ENCODE measurements around the gene AFDN.
A peak's percentile ranks its signal among the peaks of the same experiment; 100 is the strongest.
"Not testable (repeated sequence)": the region's sequence is repeated elsewhere in the genome, so short reads cannot be mapped to it uniquely, and the experiment has no call there.

Gene AFDN

GRCh38 chr6:167956491-167956890 is 129.8 kb downstream of the AFDN start:
- DNase-seq (ENCODE audit: low read depth): no peak

- peak; percentile 33 for DNase-seq (ENCODE audit: low read depth)
Measured at GRCh38 chr6:167956983-167957492, 130.3 kb downstream of the AFDN start.

DNA sequence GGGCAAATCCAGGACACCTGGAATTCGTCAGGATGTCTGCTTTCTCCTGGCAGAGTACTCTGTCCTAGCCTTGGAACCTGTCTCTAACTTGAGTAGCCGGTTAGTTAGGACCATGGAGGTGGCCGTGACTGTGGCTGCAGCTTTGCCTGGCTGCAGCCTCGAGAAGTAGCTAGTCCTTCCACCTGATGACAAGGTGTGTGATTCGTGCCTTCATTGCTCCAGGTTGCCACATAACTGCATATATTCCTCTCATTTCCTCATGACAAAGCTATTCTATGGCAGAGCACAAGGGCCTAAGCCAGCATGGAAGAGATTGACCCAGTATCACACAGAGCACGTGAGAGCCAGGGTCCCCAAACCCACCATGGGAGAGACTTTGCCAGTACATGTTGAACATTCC is 130.9 kb downstream of the AFDN start:
- no peak for DNase-seq (ENCODE audit: low read depth)

GRCh38 chr6:167960579-167960978 is 133.9 kb downstream of the AFDN start:
- no peak for DNase-seq (ENCODE audit: low read depth)

DNA sequence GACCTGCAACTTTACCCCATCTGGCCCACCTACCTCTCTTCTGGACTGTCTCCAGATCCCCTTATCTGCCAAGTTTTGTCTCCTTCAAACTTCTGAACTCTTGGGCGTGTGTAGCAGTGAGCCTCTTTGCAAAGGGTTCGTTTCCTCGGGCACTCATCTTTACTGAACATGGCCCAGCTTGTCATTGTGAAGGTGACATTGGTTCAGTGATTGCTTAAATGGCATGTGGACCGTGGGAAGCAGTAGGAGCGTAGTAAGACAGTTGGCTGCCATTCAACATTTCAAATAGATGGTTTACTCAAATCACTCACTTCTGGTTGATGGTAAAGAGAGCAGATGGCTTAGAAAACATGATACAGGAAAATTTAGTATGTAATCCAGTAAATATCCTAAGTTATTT is 136.0 kb downstream of the AFDN start:
- DNase-seq (ENCODE audit: low read depth): no peak

- DNase-seq (ENCODE audit: low read depth): no peak
Measured at GRCh38 chr6:167963589-167964057, 136.9 kb downstream of the AFDN start.

DNA sequence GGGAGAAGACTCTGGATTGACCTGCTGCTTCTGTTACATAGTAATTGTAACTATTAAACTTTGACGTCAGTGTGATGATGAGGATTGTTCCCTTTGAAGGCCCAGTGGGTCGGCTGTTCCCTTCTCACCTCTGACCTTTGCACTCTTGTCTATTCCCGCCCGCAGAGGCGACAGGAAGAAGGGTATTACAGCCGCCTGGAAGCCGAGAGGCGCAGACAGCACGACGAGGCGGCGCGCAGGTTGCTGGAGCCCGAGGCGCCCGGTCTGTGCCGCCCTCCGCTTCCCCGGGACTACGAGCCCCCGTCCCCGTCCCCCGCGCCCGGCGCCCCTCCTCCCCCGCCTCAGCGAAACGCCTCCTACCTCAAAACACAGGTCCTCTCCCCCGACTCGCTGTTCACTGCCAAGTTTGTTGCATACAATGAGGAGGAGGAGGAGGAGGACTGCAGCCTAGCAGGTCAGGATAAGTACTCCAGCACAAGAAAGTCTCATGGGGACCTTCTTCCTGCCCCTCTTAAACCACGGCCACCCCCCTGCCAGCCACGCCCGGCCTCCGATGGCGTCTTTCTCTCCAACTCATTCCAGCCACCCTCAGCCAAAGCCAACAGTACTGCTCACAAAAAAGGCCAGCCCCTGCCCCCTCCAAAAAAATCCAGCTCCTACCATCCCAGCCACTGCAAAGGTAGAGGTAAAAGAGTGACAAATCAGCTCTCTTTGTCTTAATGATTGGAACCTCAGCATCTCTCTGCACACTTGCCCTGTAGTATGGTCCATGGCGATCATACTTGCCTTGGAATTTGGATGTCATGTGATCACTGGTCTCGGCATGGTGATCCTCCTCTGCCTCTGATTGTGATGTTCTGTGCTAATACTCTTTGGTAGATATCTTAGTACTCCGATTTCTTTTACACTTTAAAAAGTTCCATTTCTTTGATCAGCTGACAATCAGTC is 139.2 kb downstream of the AFDN start:
- DNase-seq (ENCODE audit: low read depth): no peak

DNA sequence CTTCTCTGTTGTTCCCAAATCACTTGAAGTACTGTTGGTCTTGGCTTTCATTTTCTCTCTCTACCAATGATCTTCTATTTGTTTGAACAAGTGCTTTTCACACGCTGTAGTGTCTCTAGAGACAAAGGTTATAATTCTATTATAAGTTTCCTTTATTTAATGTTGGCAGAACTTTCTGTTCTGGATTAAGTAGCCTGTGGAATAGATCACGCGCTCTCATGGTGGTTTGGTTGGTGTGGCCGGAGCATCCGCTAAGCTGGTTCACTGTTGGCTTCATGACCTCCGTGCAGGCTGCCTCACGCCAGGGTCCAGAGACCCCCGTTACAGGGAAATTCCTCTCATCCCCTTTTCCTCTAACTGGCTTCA is 139.8 kb downstream of the AFDN start:
- DNase-seq (ENCODE audit: low read depth): no peak

- no peak for DNase-seq (ENCODE audit: low read depth)
Measured at GRCh38 chr6:167968091-167968490, 141.4 kb downstream of the AFDN start.

DNA sequence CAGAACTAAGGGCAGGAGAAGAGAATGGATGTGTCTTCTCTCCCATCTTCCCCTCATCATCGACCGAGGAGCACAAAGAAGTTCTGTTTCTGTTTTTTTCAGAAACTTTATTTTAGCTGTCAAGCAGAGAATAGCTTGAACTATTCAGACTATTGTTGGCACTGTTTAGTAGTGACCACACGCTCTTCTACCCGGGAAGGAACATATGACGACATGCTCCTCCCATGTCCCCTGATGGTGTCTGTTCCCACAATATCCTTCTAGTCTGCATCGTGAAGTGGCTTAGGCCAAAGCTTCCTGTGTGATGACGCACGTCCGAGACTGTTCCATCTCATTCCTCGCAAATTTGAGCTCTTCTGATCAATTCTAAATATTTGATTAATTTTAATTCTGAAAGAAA is 143.5 kb downstream of the AFDN start:
- DNase-seq (ENCODE audit: low read depth): no peak

DNA sequence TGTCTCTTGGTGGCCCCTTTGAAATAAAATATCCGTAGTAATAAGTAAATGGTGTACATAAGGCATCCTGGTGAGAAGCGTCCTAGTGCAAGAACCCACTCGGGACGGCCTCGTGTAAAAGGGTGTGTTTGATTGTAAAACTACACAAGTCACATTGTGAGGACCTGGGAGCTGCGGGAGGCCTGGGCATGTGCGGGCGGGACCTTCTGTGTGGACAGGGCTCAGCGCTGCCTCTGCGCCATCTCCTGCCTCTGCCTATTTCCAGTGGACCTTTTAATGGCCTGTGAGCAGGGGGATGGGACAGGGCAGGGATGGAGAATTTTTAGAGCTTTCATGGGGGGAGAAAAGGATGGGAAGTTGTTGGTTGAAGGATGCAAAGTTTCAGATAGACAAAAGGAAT is 145.5 kb downstream of the AFDN start:
- no peak for DNase-seq (ENCODE audit: low read depth)

- DNase-seq (ENCODE audit: low read depth): no peak
Measured at GRCh38 chr6:167973148-167973885, 146.6 kb downstream of the AFDN start.

GRCh38 chr6:167974640-167975344 is 148.1 kb downstream of the AFDN start:
- peak; percentile 56 for DNase-seq (ENCODE audit: low read depth)

DNA sequence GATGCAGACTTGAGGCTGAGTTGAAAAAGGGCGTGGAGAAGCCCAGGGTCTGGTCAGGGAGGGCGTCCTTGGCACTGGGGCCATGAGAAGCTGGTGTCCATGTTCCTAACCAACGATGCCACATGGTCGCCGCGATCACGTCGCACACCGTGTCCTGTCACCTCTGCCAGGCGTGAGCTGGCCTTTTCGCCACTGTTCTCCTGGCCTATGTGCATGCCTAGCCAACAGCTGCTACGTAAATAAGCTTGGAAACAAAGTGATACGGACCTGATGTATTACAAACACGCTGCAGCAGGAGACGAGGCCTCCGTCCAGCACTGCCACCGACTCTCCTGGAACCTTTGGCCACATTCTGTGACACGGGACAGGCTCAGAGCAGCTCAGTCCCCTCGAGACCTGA is 148.7 kb downstream of the AFDN start:
- DNase-seq (ENCODE audit: low read depth): no peak

- not testable (repeated sequence) for DNase-seq (ENCODE audit: low read depth)
Measured at GRCh38 chr6:167976116-167976657, 149.5 kb downstream of the AFDN start.

- DNase-seq (ENCODE audit: low read depth): no peak
Measured at GRCh38 chr6:167976708-167977107, 150.0 kb downstream of the AFDN start.

DNA sequence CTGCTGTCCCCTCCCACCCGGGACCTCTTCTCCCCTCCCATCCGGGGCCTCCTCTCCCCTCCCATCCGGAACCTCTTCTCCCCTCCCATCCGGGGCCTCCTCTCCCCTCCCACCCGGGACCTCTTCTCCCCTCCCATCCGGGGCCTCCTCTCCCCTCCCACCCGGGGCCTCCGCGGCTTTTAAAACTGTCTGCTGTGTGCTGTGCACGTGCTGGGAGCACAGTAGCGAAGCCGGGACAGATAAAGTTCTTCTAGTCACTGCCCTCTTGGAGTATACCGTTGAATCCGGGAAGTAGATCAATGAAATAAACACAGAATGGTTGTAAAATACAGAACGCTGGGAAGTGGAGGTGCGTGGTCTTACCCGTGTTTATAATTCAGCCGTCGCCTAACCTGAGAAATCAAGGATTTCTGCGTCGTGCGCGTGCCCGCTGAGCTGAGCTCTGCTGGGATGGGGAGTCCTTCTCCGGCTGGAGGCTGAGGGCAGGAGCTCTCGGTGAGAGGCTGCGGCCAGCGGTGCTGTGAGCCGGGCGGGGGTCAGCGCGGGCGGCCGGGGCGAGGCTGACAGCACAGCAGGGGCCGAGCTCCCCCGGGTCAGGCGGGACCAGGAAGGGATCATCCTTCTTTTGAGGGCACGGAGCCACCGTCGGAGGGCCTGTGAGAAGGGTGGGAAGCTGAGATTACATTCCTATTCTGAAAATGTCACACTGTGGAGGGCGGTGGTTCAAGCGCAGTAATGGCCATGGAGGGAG is 151.2 kb downstream of the AFDN start:
- no peak for DNase-seq (ENCODE audit: low read depth)

DNA sequence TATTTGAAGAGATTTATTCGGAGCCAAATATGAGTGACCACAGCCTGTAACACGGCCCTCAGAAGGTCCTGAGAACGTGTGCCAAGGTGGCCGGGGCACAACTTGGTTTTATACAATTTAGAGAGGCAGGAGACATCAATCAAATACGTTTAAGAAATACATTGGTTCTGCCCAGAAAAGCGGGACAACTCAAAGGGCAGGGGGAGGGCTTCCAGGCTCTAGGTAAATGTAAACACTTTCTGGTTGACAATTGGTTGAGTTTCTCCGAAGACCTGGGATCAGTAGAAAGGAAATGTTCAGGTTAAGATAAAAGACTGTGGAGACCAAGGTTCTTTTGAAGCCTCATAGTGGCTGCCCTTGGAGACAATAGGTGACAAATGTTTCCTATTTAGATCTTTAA is 151.9 kb downstream of the AFDN start:
- DNase-seq (ENCODE audit: low read depth): no peak

DNA sequence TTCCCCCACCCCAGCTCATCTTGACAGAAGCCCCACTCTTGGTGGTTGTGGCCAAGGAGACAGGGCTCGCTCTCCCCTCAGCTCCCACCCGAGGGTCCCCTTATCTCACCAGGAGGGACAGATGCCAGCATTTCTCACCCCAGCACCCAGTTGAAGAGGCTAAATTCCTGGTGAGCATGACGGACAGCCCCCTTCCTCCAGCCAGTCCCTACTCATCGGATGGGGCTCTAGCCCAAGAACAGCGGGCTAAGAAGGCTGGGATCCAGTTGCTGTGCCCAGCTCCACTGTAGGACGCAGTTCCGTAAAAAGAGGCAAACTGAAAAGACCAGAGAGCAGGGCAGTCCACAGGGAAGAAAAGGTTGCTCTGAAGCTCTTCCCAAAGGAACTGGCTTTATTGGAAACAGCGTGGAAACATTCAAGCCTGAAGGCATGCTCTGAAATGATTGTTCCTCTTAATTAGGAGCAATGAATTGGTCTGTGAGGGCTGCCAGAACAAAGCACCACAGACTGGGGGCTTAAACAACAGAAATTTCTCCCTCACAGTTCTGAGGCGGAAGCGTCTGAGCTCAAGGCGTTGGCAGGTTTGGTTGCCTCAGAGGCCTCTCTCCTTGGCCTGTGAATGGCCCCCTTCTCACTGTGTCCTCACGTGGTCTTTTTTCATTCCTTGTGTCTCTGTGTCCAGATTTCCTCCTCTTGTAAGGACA is 152.9 kb downstream of the AFDN start:
- DNase-seq (ENCODE audit: low read depth): no peak

- no peak for DNase-seq (ENCODE audit: low read depth)
Measured at GRCh38 chr6:167980911-167981580, 154.3 kb downstream of the AFDN start.
